HepG2 (cell line): ENCODE results near the gene SBK2. TPM values are rescaled to one million over a fixed set of nuclear protein-coding genes. Genes with fewer than 3 reads are reported as not detected.

ENCODE experiments used
- FOXK1 ChIP-seq: sonication (generic); formaldehyde crosslinking; IDR thresholded peaks from 2 replicates; pipeline ENCODE4 v1.4.0; 2020; ENCODE audit warnings: low read depth, missing genetic modification reagents, borderline replicate concordance
- GABPB1 ChIP-seq: IDR thresholded peaks from 2 replicates; pipeline ENCODE4 v1.6.1; 2016; ENCODE audit warnings: mild to moderate bottlenecking, missing genetic modification reagents, moderate library complexity, missing compliant biosample characterization
- HES4 ChIP-seq: sonication (generic); formaldehyde crosslinking; IDR thresholded peaks from 2 replicates; pipeline ENCODE4 v1.9.0; 2021; ENCODE audit warnings: mild to moderate bottlenecking, missing genetic modification reagents, borderline replicate concordance
- HMG20B ChIP-seq: conservative IDR thresholded peaks from 2 replicates; pipeline ENCODE4 v1.6.1; 2016; ENCODE audit warnings: missing genetic modification reagents, missing compliant biosample characterization
- KDM1A ChIP-seq: IDR thresholded peaks from 2 replicates; pipeline ENCODE4 v1.6.1; 2016; ENCODE audit warnings: missing compliant biosample characterization
- KDM4B ChIP-seq: sonication (generic); formaldehyde crosslinking; IDR thresholded peaks from 2 replicates; pipeline ENCODE4 v1.4.0; 2020; ENCODE audit warnings: missing genetic modification reagents
- KLF9 ChIP-seq: IDR thresholded peaks from 2 replicates; pipeline ENCODE4 v1.6.1; 2016; ENCODE audit warnings: low read depth
- SNRNP70 ChIP-seq: fragments of 200-400 bp; formaldehyde crosslinking; IDR thresholded peaks from 2 replicates; pipeline ENCODE4 v1.6.1; 2017; ENCODE audit warnings: mild to moderate bottlenecking, low read depth, low read length, moderate library complexity
- ZFP62 ChIP-seq: sonication (generic); formaldehyde crosslinking; IDR thresholded peaks from 2 replicates; pipeline ENCODE4 v1.4.0; 2020; ENCODE audit warnings: missing genetic modification reagents
- ZNF10 ChIP-seq: sonication (generic); formaldehyde crosslinking; IDR thresholded peaks from 2 replicates; pipeline ENCODE4 v1.4.0; 2020; ENCODE audit warnings: mild to moderate bottlenecking, low read depth, missing genetic modification reagents, borderline replicate concordance
- ZNF232 ChIP-seq: sonication (generic); formaldehyde crosslinking; IDR thresholded peaks from 2 replicates; pipeline ENCODE4 v1.4.0; 2020; ENCODE audit warnings: missing genetic modification reagents, borderline replicate concordance
- ZNF605 ChIP-seq: sonication (generic); formaldehyde crosslinking; IDR thresholded peaks from 2 replicates; pipeline ENCODE4 v1.8.0; 2022; ENCODE audit warnings: mild to moderate bottlenecking, missing genetic modification reagents
- ZNF747 ChIP-seq: sonication (generic); formaldehyde crosslinking; IDR thresholded peaks from 2 replicates; pipeline ENCODE4 v1.8.1; 2023; ENCODE audit warnings: missing genetic modification reagents, mild to moderate bottlenecking, borderline replicate concordance
- ZNF749 ChIP-seq: sonication (generic); formaldehyde crosslinking; IDR thresholded peaks from 2 replicates; pipeline ENCODE4 v1.8.0; 2022; ENCODE audit warnings: mild to moderate bottlenecking, missing genetic modification reagents, moderate library complexity, borderline replicate concordance
- ZNF773 ChIP-seq: sonication (generic); formaldehyde crosslinking; IDR thresholded peaks from 2 replicates; pipeline ENCODE4 v1.4.0; 2020; ENCODE audit warnings: missing genetic modification reagents, borderline replicate concordance
- ZNF878 ChIP-seq: sonication (generic); formaldehyde crosslinking; IDR thresholded peaks from 2 replicates; pipeline ENCODE4 v1.8.1; 2023; ENCODE audit warnings: mild to moderate bottlenecking, missing genetic modification reagents, moderate library complexity
- polyA plus RNA-seq, 8 experiments: library from polyadenylated mRNA; depleted of rRNA in 3 of 8; stranded (reverse) in 7 of 8; unstranded in 1 of 8; fragments of >200 nt; fragmentation: Illumina TruSeq in 4 of 8; extraction: Trizol in 4 of 8; gene quantifications; 2 replicates each; pipeline versions ENCODE4 v1.2.1 to v1.2.3, GENCODE V29; 2011 to 2016; ENCODE audit warnings: low read depth in 4 of 8, missing spikeins in 1 of 8, mixed read lengths in 1 of 8; ENCODE audit not compliant: insufficient read depth in 1 of 8
- total RNA-seq, 5 experiments: library from RNA; depleted of rRNA; stranded (reverse); fragments of >200 nt; fragmentation: Illumina TruSeq; extraction: Trizol; gene quantifications; 2 replicates each; pipeline ENCODE4 v1.2.3, GENCODE V29; 2016; ENCODE audit warnings: low read depth in 1 of 5
- TF ChIP-seq, protein P1 (sequence below): sonication (generic); formaldehyde crosslinking; IDR thresholded peaks from 2 replicates; pipeline ENCODE4 v1.5.1; 2020; ENCODE audit warnings: mild to moderate bottlenecking, missing genetic modification reagents
- TF ChIP-seq, protein P2 (sequence below): IDR thresholded peaks from 2 replicates; pipeline ENCODE4 v1.6.1; 2016; ENCODE audit warnings: mild to moderate bottlenecking, missing biosample characterization, missing genetic modification reagents
- TF ChIP-seq, protein P3 (sequence below): sonication (generic); formaldehyde crosslinking; IDR thresholded peaks from 2 replicates; pipeline ENCODE4 v1.5.0; 2020; ENCODE audit warnings: missing genetic modification reagents
- TF ChIP-seq, protein P4 (sequence below), 2 experiments: sonication (generic) in 1 of 2; formaldehyde crosslinking in 1 of 2; IDR thresholded peaks; 2 replicates each; pipeline versions ENCODE4 v1.4.0 to v1.6.1; 2018 to 2020; ENCODE audit warnings: missing genetic modification reagents in 2 of 2, borderline replicate concordance in 1 of 2, low read depth in 1 of 2, mild to moderate bottlenecking in 1 of 2, missing biosample characterization in 1 of 2
- TF ChIP-seq, protein P5 (sequence below): sonication (generic); formaldehyde crosslinking; IDR thresholded peaks from 2 replicates; pipeline ENCODE4 v1.8.1; 2023; ENCODE audit warnings: mild to moderate bottlenecking, missing genetic modification reagents, borderline replicate concordance

Gene SBK2
- total and polyA plus RNA-seq, 2 of the 13 experiments (the other 11 are each of a cell fraction or from before 2014, with no cell fraction given), result 0.24 TPM; not detected in 1

DNA sequence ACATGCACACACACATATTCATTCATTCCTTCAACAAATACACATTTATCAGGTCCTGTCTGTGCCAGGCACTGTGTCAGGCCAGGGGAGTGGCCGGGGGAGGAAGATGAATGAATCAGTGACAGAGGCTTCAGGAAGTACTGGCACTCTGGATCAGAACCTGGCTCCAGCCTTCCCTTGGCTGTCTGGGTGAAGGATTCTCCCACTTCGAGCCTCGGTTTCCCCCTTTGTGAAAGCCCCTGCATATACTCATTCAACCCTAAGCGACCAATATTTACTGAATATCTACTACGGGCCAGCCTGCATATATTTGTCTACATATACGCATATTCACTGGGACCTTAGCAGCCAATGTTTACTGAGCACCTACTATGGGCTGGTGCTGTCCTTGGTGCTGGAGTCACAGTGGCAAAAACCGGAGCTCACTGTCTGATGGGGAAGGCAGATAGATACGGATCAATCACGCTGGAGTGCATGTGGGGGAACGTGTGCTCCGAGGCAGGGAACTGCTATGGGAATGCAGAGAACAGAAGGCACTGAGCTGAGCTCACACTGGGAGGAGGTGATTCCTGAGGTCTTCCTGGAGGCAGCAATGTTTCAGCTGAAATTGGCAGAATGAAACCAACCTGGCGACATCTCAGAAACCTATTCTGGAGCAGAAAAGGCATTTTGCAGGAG lies 44.4 kb upstream of the SBK2 start (continued):
- TF ChIP-seq, protein P1, sequence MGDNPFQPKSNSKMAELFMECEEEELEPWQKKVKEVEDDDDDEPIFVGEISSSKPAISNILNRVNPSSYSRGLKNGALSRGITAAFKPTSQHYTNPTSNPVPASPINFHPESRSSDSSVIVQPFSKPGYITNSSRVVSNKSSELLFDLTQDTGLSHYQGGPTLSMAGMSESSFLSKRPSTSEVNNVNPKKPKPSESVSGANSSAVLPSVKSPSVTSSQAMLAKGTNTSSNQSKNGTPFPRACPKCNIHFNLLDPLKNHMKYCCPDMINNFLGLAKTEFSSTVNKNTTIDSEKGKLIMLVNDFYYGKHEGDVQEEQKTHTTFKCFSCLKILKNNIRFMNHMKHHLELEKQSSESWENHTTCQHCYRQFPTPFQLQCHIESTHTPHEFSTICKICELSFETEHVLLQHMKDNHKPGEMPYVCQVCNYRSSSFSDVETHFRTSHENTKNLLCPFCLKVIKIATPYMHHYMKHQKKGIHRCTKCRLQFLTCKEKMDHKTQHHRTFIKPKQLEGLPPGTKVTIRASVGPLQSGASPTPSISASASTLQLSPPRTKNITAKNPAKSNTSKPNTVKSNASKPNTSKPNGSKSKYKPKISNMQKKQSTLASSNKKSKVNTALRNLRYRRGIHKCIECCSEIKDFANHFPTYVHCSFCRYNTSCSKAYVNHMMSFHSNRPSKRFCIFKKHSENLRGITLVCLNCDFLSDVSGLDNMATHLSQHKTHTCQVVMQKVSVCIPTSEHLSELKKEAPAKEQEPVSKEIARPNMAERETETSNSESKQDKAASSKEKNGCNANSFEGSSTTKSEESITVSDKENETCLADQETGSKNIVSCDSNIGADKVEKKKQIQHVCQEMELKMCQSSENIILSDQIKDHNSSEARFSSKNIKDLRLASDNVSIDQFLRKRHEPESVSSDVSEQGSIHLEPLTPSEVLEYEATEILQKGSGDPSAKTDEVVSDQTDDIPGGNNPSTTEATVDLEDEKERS (CRISPR knock-in tag), result peak; percentile 71; the same call in 1 of the 2 replicates
- no peak for TF ChIP-seq ZNF10 (CRISPR knock-in tag)
- peak; percentile 47; the same call in 1 of the 2 replicates for TF ChIP-seq FOXK1 (CRISPR knock-in tag)
- TF ChIP-seq ZFP62 (CRISPR knock-in tag), result no peak
- TF ChIP-seq, protein P2, sequence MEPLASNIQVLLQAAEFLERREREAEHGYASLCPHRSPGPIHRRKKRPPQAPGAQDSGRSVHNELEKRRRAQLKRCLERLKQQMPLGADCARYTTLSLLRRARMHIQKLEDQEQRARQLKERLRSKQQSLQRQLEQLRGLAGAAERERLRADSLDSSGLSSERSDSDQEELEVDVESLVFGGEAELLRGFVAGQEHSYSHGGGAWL (CRISPR knock-in tag), result 0 out of 2 replicates have a peak, but pooled peaks have one; percentile 42
- TF ChIP-seq, protein P3, sequence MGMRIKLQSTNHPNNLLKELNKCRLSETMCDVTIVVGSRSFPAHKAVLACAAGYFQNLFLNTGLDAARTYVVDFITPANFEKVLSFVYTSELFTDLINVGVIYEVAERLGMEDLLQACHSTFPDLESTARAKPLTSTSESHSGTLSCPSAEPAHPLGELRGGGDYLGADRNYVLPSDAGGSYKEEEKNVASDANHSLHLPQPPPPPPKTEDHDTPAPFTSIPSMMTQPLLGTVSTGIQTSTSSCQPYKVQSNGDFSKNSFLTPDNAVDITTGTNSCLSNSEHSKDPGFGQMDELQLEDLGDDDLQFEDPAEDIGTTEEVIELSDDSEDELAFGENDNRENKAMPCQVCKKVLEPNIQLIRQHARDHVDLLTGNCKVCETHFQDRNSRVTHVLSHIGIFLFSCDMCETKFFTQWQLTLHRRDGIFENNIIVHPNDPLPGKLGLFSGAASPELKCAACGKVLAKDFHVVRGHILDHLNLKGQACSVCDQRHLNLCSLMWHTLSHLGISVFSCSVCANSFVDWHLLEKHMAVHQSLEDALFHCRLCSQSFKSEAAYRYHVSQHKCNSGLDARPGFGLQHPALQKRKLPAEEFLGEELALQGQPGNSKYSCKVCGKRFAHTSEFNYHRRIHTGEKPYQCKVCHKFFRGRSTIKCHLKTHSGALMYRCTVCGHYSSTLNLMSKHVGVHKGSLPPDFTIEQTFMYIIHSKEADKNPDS (CRISPR knock-in tag), result no peak
- TF ChIP-seq KLF9 (CRISPR knock-in tag), result no peak
- TF ChIP-seq HES4 (CRISPR knock-in tag), result peak; percentile 69; the same call in 1 of the 2 replicates
- 0 out of 2 replicates have a peak, but pooled peaks have one; percentile 9 for TF ChIP-seq ZNF747 (CRISPR knock-in tag)
- peak; percentile 61; the same call in 1 of the 2 replicates for TF ChIP-seq HMG20B
- no peak for TF ChIP-seq SNRNP70
- TF ChIP-seq KDM1A (CRISPR knock-in tag), result peak; percentile 78; the same call in 1 of the 2 replicates
- no peak; the same call in 1 of the 2 replicates for TF ChIP-seq ZNF605 (CRISPR knock-in tag)
- peak; percentile 11 for TF ChIP-seq GABPB1
- peak; percentile 68; the same call in 1 of the 2 replicates for TF ChIP-seq ZNF232 (CRISPR knock-in tag)
- TF ChIP-seq, protein P4, sequence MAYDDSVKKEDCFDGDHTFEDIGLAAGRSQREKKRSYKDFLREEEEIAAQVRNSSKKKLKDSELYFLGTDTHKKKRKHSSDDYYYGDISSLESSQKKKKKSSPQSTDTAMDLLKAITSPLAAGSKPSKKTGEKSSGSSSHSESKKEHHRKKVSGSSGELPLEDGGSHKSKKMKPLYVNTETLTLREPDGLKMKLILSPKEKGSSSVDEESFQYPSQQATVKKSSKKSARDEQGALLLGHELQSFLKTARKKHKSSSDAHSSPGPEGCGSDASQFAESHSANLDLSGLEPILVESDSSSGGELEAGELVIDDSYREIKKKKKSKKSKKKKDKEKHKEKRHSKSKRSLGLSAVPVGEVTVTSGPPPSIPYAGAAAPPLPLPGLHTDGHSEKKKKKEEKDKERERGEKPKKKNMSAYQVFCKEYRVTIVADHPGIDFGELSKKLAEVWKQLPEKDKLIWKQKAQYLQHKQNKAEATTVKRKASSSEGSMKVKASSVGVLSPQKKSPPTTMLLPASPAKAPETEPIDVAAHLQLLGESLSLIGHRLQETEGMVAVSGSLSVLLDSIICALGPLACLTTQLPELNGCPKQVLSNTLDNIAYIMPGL (CRISPR knock-in tag; IDR thresholded peaks at IDR 0.05; ENCODE audit: borderline replicate concordance in 1 of 2, low read depth in 1 of 2), result peak in 1 of 2 experiments; percentile 65; a peak in 2 of 4 replicates
- TF ChIP-seq ZNF773 (CRISPR knock-in tag), result no peak
- TF ChIP-seq ZNF878, result 0 out of 2 replicates have a peak, but pooled peaks have one; percentile 25
- 0 out of 2 replicates have a peak, but pooled peaks have one; percentile 44 for TF ChIP-seq KDM4B (CRISPR knock-in tag)
- no peak; the same call in 1 of the 2 replicates for TF ChIP-seq ZNF749
- TF ChIP-seq, protein P5, sequence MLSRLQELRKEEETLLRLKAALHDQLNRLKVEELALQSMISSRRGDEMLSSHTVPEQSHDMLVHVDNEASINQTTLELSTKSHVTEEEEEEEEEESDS (CRISPR knock-in tag), result no peak
